ENCODE data around the gene CHRNA10.

DNA sequence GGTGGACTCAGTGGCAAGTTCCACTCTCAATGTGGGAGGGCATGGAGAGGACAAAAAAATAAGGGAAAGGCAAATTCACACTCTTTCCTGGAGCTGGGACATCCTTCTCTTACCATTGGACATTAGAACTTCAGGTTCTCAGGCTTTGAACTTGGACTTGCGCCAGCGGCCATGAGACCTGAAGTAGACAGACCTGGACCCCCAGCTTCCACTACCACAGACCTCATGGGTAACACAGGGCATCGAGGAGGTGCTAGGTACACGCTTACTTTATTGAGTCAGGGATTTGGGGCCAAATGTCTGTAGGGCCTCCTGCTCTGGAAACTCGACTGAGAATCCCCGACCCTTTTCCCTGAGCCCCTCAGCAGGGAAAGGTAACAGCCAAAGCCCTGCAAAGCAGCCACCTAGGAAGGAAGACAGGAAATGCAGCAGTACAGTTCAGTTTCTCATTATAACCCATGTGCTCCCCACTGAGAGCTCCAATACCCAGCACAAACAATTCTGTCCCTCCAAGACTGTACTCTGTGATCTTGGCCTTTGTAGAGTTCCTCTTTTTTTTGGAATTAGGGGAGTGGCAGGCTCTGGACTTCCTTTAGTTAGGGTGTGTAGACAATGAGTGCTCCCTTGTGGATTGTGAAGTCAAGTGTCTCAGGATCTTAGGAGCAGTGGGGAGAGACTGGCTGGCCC, 5.7 kb downstream of the CHRNA10 start:
- TF ChIP-seq, protein P1, sequence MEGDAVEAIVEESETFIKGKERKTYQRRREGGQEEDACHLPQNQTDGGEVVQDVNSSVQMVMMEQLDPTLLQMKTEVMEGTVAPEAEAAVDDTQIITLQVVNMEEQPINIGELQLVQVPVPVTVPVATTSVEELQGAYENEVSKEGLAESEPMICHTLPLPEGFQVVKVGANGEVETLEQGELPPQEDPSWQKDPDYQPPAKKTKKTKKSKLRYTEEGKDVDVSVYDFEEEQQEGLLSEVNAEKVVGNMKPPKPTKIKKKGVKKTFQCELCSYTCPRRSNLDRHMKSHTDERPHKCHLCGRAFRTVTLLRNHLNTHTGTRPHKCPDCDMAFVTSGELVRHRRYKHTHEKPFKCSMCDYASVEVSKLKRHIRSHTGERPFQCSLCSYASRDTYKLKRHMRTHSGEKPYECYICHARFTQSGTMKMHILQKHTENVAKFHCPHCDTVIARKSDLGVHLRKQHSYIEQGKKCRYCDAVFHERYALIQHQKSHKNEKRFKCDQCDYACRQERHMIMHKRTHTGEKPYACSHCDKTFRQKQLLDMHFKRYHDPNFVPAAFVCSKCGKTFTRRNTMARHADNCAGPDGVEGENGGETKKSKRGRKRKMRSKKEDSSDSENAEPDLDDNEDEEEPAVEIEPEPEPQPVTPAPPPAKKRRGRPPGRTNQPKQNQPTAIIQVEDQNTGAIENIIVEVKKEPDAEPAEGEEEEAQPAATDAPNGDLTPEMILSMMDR (IDR thresholded peaks at IDR 0.05): no peak
- no peak for TF ChIP-seq POLR2A (IDR thresholded peaks at IDR 0.05)
